Astrocyte of the cerebellum (primary cell): ENCODE data around the gene KCNMA1.

Experiments
- DNase-seq: peaks from one replicate; pipeline ENCODE4 v3.0.0-alpha.2; 2011; ENCODE audit warnings: low read depth
- H3K4me3 ChIP-seq: 2 replicates; pipeline ENCODE4 v1.5.1; 2011; ENCODE audit warnings: mild to moderate bottlenecking, low read depth, low read length, moderate library complexity
- CTCF ChIP-seq: IDR thresholded peaks from 2 replicates; pipeline ENCODE4 v1.5.1; 2012; ENCODE audit warnings: low read length, low read depth, moderate library complexity, mild to moderate bottlenecking; ENCODE audit errors: missing control alignments
- in situ Hi-C: cut with HindIII; loops from 2 replicates; pipeline ENCODE4 v1.10.0; 2017; ENCODE audit warnings: low sequenced_read_pairs

The KCNMA1 gene

GRCh38 chr10:77547307-77548050 lies 90.1 kb downstream of the KCNMA1 start:
- no peak for DNase-seq
- no peak overlapping the region for H3K4me3 ChIP-seq
- TF ChIP-seq CTCF: no peak
- in situ Hi-C loops: no loop called here

GRCh38 chr10:77546042-77546441 lies 91.6 kb downstream of the KCNMA1 start:
- no peak overlapping the region for H3K4me3 ChIP-seq
- in situ Hi-C loops: no loop called here
- no peak for DNase-seq
- TF ChIP-seq CTCF: no peak

GRCh38 chr10:77545585-77545984 lies 92.0 kb downstream of the KCNMA1 start:
- in situ Hi-C loops: no loop called here
- no peak overlapping the region for H3K4me3 ChIP-seq
- no peak for TF ChIP-seq CTCF
- no peak for DNase-seq

GRCh38 chr10:77544617-77545016 lies 93.0 kb downstream of the KCNMA1 start:
- no peak for DNase-seq
- in situ Hi-C loops: no loop called here
- no peak for TF ChIP-seq CTCF
- no peak overlapping the region for H3K4me3 ChIP-seq

- in situ Hi-C loops: no loop called here
- no peak for DNase-seq
- no peak overlapping the region for H3K4me3 ChIP-seq
- no peak for TF ChIP-seq CTCF
These were observed 94.8 kb downstream of the KCNMA1 start for GRCh38 chr10:77542710-77543259.

GRCh38 chr10:77541944-77542343 lies 95.7 kb downstream of the KCNMA1 start:
- in situ Hi-C loops: no loop called here

More at GRCh38 chr10:77541944-77542343, 95.7 kb downstream of the KCNMA1 start:
- no peak for DNase-seq
- no peak for TF ChIP-seq CTCF
- no peak overlapping the region for H3K4me3 ChIP-seq
